Measurements from ENCODE around the gene NOS1AP. TPM values are rescaled to one million over a fixed set of nuclear protein-coding genes. Genes with fewer than 3 reads are reported as not detected.

NOS1AP gene
- total RNA-seq, 1 experiment from 2014 or later: 5.3 TPM

- DNase-seq (ENCODE audit: low read depth, low spot score): no peak
- BruUV-seq (replicated peaks): no TSS peak
- intact Hi-C loops (cut with micrococcal nuclease): no loop called here
- ChIA-PET RAD21 (ENCODE audit: low non-redundant PET in 1 of 2, low total read pairs in 2 of 2, uncharacterized antibody in 2 of 2, unreplicated experiment in 2 of 2) (interaction anchor here in 1 of 2 experiments (1.2 kb wide), 1 partner anchor 96 kb away, joined by 3 read pairs; no protein-coding TSS in a partner anchor), CTCF (no interaction called here), POLR2A (interaction anchor here (0.8 kb wide), 1 partner anchor 8 kb away, joined by 3 read pairs; no protein-coding TSS in a partner anchor)
- TF ChIP-seq POLR2AphosphoS5 (IDR thresholded peaks at IDR 0.05; ENCODE audit: low read depth, low read length) (no peak), FOSL1 (IDR thresholded peaks at IDR 0.05; ENCODE audit: low read depth) (no peak), YY1 (IDR thresholded peaks at IDR 0.05; ENCODE audit: extremely low read depth, insufficient replicate concordance, low read depth, low read length) (no peak), SRF (IDR thresholded peaks at IDR 0.05; ENCODE audit: low read depth) (no peak), MAX (IDR thresholded peaks at IDR 0.05) (no peak), EZH2phosphoT487 (IDR thresholded peaks at IDR 0.05; ENCODE audit: borderline replicate concordance) (no peak), TCF7L2 (IDR thresholded peaks at IDR 0.05; ENCODE audit: borderline replicate concordance, extremely low read depth, insufficient read depth, insufficient read length) (no peak), JUND (IDR thresholded peaks at IDR 0.05) (no peak), SIN3A (IDR thresholded peaks at IDR 0.05; ENCODE audit: low read depth) (no peak), EZH2 (IDR thresholded peaks at IDR 0.05) (no peak), CTCF (IDR thresholded peaks at IDR 0.05 in 2 of 3, conservative IDR thresholded peaks at IDR 0.05 in 1 of 3; ENCODE audit: borderline replicate concordance in 1 of 3, insufficient read depth in 1 of 3, low read depth in 2 of 3, low read length in 2 of 3) (no peak), SP1 (IDR thresholded peaks at IDR 0.05; ENCODE audit: low read depth) (no peak), ZNF274 (IDR thresholded peaks at IDR 0.05; ENCODE audit: low read depth, low read length) (no peak), RAD21 (IDR thresholded peaks at IDR 0.05; ENCODE audit: low read depth) (no peak), CBX3 (IDR thresholded peaks at IDR 0.05; ENCODE audit: low read depth) (no peak), EGR1 (IDR thresholded peaks at IDR 0.05; ENCODE audit: low read depth) (no peak), POLR2A (IDR thresholded peaks at IDR 0.05; ENCODE audit: borderline replicate concordance, extremely low read depth, insufficient read depth, insufficient read length) (no peak)
- TF ChIP-seq, protein P1, sequence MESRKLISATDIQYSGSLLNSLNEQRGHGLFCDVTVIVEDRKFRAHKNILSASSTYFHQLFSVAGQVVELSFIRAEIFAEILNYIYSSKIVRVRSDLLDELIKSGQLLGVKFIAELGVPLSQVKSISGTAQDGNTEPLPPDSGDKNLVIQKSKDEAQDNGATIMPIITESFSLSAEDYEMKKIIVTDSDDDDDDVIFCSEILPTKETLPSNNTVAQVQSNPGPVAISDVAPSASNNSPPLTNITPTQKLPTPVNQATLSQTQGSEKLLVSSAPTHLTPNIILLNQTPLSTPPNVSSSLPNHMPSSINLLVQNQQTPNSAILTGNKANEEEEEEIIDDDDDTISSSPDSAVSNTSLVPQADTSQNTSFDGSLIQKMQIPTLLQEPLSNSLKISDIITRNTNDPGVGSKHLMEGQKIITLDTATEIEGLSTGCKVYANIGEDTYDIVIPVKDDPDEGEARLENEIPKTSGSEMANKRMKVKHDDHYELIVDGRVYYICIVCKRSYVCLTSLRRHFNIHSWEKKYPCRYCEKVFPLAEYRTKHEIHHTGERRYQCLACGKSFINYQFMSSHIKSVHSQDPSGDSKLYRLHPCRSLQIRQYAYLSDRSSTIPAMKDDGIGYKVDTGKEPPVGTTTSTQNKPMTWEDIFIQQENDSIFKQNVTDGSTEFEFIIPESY (IDR thresholded peaks at IDR 0.05; ENCODE audit: extremely low read depth, insufficient replicate concordance, low read length): no peak
- no peaks in the 10 kb centered on the region for H3K36me3 ChIP-seq (ENCODE audit: control insufficient read depth in 1 of 2, insufficient read depth in 2 of 2, low read length in 2 of 2)
- H3K79me2 ChIP-seq (ENCODE audit: insufficient read depth, low read length): no peaks in the 10 kb centered on the region
- no peak overlapping the region for H3K27ac ChIP-seq (ENCODE audit: low read depth, low read length)
- no peaks in the 10 kb centered on the region for H3K9me3 ChIP-seq (ENCODE audit: control insufficient read depth in 1 of 2, insufficient read depth in 1 of 2, low read depth in 1 of 2, low read length in 2 of 2)
- H3K4me2 ChIP-seq (ENCODE audit: low read length): no peak overlapping the region
- no peak for ATAC-seq
- peaks cover 24 to 31% of the 10 kb centered on the region in 2 experiments; a peak in 3 of 4 replicates for H3K4me1 ChIP-seq (ENCODE audit: control insufficient read depth in 1 of 2, insufficient read depth in 2 of 2, low read length in 2 of 2)
- H3K9ac ChIP-seq (ENCODE audit: low read length): no peak overlapping the region
- no peak overlapping the region for H3K4me3 ChIP-seq (replicated peaks in 1 of 2; ENCODE audit: low read depth in 1 of 2, low read length in 2 of 2)
- H2AFZ ChIP-seq (ENCODE audit: low read depth, low read length, poor library complexity, severe bottlenecking): no peak overlapping the region
- no peaks in the 10 kb centered on the region for H3K27me3 ChIP-seq (ENCODE audit: insufficient read depth, low read length)
- no peaks in the 10 kb centered on the region for H3K9me2 ChIP-seq (ENCODE audit: insufficient read depth)
- no peaks in the 10 kb centered on the region for H4K20me1 ChIP-seq (ENCODE audit: insufficient read depth)
Observed at GRCh38 chr1:162151900-162152829, 82.7 kb downstream of the NOS1AP start.
